Measurements from ENCODE around the gene NPR2.

- TF ChIP-seq CTCF (IDR thresholded peaks at IDR 0.05) (no peak), POLR2A (IDR thresholded peaks at IDR 0.05) (no peak)
These were observed 41.2 kb upstream of the NPR2 start for GRCh38 chr9:35750256-35750531.
